ENCODE results near the gene JMJD8. TPM values are rescaled to one million over a fixed set of nuclear protein-coding genes. Genes with fewer than 3 reads are reported as not detected.

The JMJD8 gene
- total RNA-seq, 1 donor from 2014 or later: 43.1 TPM

DNA sequence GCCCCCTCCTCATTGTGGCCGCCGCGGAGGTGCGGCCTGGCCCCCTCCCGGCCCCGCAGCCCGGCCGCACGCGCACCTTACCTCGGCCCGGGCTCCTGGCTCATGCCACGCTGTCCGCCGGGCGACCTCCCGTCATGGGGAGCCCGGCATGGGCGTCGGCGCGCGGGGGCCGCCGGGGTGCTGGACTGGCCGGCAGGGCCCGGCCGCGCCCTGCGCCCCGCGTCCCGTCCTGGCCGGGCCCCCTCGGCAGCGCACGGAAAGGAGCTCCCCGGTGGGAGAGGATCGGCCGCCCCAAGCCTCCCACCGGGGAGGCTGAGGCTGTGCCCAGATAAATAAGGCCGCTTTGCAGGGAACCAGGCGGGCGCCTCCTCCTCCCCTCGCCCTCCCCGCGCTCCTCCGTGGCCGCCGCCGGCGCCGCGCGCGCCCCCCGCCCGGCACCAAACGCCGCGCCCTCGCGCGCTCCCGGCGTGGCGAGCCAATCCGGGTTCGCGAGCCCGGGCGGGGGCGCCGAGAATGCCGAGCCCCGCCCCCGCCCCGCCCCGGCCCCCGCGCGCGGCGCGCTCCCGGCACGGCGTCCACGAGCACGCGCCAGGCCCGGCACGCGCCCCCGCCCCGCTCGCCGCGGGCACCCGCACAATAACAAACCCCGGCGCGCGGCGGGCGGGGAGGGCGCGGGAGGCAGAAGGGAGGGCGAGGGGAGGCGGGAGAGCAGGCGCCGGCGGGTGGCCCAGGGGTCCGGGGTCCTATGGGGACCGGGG lies 21.5 kb upstream of the JMJD8 start, which contains the start of gene FBXL16:
TSS of gene FBXL16 (minus strand) at position 371 of the 758 bp plus-strand sequence. CDS start 8,396 bp downstream, outside the sequence.
- Histone ChIP-seq H3K9me3 (replicated peaks) (no peaks in the 10 kb centered on the region), H3K36me3 (no peaks in the 10 kb centered on the region), H3K27me3 (ENCODE audit: low read depth) (peaks cover 98% of the 10 kb centered on the region), H3K4me1 (peaks cover 18% of the 10 kb centered on the region), H3K4me3 (peak within 1 kb of the TSS; percentile 29), H3K27ac (replicated peaks) (no peak within 1 kb of the TSS)
- TF ChIP-seq, protein P1, sequence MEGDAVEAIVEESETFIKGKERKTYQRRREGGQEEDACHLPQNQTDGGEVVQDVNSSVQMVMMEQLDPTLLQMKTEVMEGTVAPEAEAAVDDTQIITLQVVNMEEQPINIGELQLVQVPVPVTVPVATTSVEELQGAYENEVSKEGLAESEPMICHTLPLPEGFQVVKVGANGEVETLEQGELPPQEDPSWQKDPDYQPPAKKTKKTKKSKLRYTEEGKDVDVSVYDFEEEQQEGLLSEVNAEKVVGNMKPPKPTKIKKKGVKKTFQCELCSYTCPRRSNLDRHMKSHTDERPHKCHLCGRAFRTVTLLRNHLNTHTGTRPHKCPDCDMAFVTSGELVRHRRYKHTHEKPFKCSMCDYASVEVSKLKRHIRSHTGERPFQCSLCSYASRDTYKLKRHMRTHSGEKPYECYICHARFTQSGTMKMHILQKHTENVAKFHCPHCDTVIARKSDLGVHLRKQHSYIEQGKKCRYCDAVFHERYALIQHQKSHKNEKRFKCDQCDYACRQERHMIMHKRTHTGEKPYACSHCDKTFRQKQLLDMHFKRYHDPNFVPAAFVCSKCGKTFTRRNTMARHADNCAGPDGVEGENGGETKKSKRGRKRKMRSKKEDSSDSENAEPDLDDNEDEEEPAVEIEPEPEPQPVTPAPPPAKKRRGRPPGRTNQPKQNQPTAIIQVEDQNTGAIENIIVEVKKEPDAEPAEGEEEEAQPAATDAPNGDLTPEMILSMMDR (IDR thresholded peaks at IDR 0.05; ENCODE audit: borderline replicate concordance): no peak
- intact Hi-C loops (cut with micrococcal nuclease): no loop called here
- DNase-seq: no peak

- TF ChIP-seq, protein P1 (IDR thresholded peaks at IDR 0.05; ENCODE audit: borderline replicate concordance): no peak
- H3K4me3 ChIP-seq: no peak overlapping the region
- peaks cover 17% of the 10 kb centered on the region for H3K4me1 ChIP-seq
- H3K9me3 ChIP-seq (replicated peaks): no peaks in the 10 kb centered on the region
- H3K27ac ChIP-seq (replicated peaks): no peak overlapping the region
- DNase-seq: no peak
- intact Hi-C loops (cut with micrococcal nuclease): no loop called here
- H3K36me3 ChIP-seq: no peaks in the 10 kb centered on the region
- peaks cover 98% of the 10 kb centered on the region for H3K27me3 ChIP-seq (ENCODE audit: low read depth)
Observed at GRCh38 chr16:704552-705380, 20.6 kb upstream of the JMJD8 start.

DNA sequence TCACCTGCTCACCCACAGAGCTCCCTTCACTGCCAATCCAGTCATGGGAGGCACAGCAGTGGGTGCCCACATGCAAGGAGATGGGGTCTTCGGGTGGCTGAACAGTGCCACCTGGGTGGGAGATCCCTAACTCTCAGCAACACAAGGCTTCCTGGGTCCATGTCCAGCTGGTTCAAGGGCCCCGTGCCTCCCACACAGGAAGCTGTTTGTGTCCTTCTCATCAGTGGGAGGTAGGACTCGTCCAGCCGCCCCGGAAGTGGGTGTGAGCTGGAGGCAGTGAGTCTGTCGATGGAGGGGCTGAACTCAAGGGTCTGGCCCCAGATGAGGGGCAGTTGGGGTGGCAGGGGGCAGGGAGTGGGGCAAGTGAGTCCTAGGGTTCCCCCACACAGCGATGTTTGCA lies 19.9 kb upstream of the JMJD8 start:
- Histone ChIP-seq H3K4me3 (no peak overlapping the region), H3K27me3 (ENCODE audit: low read depth) (peaks cover 98% of the 10 kb centered on the region), H3K36me3 (no peaks in the 10 kb centered on the region), H3K9me3 (replicated peaks) (no peaks in the 10 kb centered on the region), H3K4me1 (peaks cover 15% of the 10 kb centered on the region), H3K27ac (replicated peaks) (no peak overlapping the region)
- intact Hi-C loops (cut with micrococcal nuclease): no loop called here
- DNase-seq: no peak
- TF ChIP-seq, protein P1 (IDR thresholded peaks at IDR 0.05; ENCODE audit: borderline replicate concordance): no peak

DNA sequence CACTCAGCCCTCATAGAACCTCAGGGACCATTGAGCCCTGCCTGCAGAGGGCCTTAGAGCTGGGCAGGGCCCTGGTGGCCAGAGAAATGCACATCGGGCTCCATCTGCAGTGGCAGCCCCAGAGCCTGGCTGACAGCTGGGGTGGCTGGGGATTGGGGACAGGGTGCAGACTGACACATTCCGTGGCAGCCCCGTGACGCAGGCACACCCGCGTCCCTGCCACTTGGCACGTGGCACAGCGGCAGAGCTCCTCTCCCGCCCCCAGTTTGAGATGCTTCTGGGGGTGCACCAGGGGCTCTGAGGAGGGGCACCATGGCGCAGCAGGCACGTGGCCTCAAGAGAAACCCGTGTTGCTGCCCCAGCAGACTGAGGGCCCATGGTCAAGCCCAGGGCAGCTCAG lies 19.3 kb upstream of the JMJD8 start:
- no peak for DNase-seq
- intact Hi-C loops (cut with micrococcal nuclease): no loop called here
- Histone ChIP-seq H3K4me3 (no peak overlapping the region), H3K9me3 (replicated peaks) (no peaks in the 10 kb centered on the region), H3K4me1 (peaks cover 15% of the 10 kb centered on the region), H3K36me3 (no peaks in the 10 kb centered on the region), H3K27ac (replicated peaks) (no peak overlapping the region), H3K27me3 (ENCODE audit: low read depth) (peaks cover 98% of the 10 kb centered on the region)
- TF ChIP-seq, protein P1 (IDR thresholded peaks at IDR 0.05; ENCODE audit: borderline replicate concordance): no peak

DNA sequence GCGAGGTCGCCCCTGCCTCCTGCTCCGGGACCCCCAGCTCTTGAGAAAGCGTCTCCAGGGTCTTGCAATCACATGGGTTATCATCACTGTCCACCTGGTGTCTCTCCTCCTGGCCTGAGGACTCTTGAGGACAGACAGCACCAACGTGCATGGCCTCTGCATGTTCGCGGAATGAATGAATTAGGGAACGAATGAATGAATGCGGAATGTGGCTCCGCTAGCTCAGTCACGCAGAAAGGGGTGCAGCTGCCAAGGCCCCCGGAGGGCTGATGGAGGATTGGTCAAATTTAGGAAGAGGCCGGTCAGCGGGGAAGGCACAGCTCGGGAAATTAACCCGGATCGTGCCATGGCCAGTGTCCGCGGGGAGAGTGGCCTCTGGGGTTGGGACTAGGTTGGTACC lies 18.2 kb upstream of the JMJD8 start:
- H3K27ac ChIP-seq (replicated peaks): no peak overlapping the region
- DNase-seq: no peak
- no peaks in the 10 kb centered on the region for H3K9me3 ChIP-seq (replicated peaks)
- intact Hi-C loops (cut with micrococcal nuclease): no loop called here
- H3K36me3 ChIP-seq: no peaks in the 10 kb centered on the region
- H3K4me3 ChIP-seq: no peak overlapping the region
- TF ChIP-seq, protein P1 (IDR thresholded peaks at IDR 0.05; ENCODE audit: borderline replicate concordance): no peak
- H3K4me1 ChIP-seq: peaks cover 15% of the 10 kb centered on the region
- peaks cover 99% of the 10 kb centered on the region for H3K27me3 ChIP-seq (ENCODE audit: low read depth)
